Erythroblast (primary cell): Measurements from ENCODE around the gene CRACR2A.

ENCODE experiments used
- GATA1 ChIP-seq: IDR thresholded peaks from 2 replicates; pipeline ENCODE4 v1.6.1; 2011; ENCODE audit warnings: low read depth, mild to moderate bottlenecking, control low read depth, low read length, moderate library complexity
- POLR2A ChIP-seq: IDR thresholded peaks from 2 replicates; pipeline ENCODE4 v1.6.1; 2011; ENCODE audit warnings: mild to moderate bottlenecking, low read length

- no peak for TF ChIP-seq POLR2A
- TF ChIP-seq GATA1, result no peak
Observed at GRCh38 chr12:3680919-3681594, 71.9 kb downstream of the CRACR2A start.
